ENCODE results near the gene VIPAS39.

GRCh38 chr14:77489041-77489440, 31.6 kb upstream of the VIPAS39 start:
- no peak for TF ChIP-seq CTCF (IDR thresholded peaks at IDR 0.05)
- no peak for TF ChIP-seq POLR2A (IDR thresholded peaks at IDR 0.05)

All from tibial nerve (tissue), 3 donors.